GM19193 (cell line): ENCODE results near the gene SULT1C4.

Source experiments
- POLR2A ChIP-seq: IDR thresholded peaks from 4 replicates; pipeline ENCODE4 v1.6.1; 2011; ENCODE audit not compliant: insufficient read depth, insufficient read length; ENCODE audit errors: extremely low read depth

Gene SULT1C4

GRCh38 chr2:108418416-108418815 lies 40.7 kb downstream of the SULT1C4 start:
- no peak for TF ChIP-seq POLR2A

- TF ChIP-seq POLR2A = no peak
Measured at GRCh38 chr2:108423067-108423466, 45.3 kb downstream of the SULT1C4 start.

- no peak for TF ChIP-seq POLR2A
Measured at GRCh38 chr2:108423502-108424251, 45.9 kb downstream of the SULT1C4 start.

GRCh38 chr2:108428286-108429009 lies 50.7 kb downstream of the SULT1C4 start:
- no peak for TF ChIP-seq POLR2A

- no peak for TF ChIP-seq POLR2A
Measured at GRCh38 chr2:108436976-108437375, 59.2 kb downstream of the SULT1C4 start.
